Measurements from ENCODE around the gene ZNF445.
"Not testable (repeated sequence)": the region's sequence is repeated elsewhere in the genome, so short reads cannot be mapped to it uniquely, and the experiment has no call there.

Gene ZNF445

DNA sequence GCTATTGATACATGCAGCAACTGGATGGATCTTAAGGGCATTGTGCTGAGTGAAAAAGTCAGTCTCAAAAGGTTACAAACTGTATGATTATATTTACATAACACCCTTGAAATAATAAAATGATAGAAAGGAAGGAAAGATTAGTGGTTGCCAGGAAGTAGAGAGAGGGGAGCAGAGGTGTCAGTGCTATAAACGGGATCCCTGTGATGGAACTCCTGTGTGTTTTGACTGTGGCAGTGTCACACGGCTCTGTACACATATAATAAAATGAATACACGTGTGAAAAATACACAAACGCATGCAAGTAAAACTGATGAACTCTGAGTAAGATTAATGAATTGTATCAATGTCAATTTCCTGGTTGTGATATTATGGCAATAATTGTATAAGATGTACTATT is 78.6 kb downstream of the ZNF445 start:
- no peak overlapping the region for H3K4me3 ChIP-seq (ENCODE audit: low read depth, low read length)
- TF ChIP-seq, protein P1, sequence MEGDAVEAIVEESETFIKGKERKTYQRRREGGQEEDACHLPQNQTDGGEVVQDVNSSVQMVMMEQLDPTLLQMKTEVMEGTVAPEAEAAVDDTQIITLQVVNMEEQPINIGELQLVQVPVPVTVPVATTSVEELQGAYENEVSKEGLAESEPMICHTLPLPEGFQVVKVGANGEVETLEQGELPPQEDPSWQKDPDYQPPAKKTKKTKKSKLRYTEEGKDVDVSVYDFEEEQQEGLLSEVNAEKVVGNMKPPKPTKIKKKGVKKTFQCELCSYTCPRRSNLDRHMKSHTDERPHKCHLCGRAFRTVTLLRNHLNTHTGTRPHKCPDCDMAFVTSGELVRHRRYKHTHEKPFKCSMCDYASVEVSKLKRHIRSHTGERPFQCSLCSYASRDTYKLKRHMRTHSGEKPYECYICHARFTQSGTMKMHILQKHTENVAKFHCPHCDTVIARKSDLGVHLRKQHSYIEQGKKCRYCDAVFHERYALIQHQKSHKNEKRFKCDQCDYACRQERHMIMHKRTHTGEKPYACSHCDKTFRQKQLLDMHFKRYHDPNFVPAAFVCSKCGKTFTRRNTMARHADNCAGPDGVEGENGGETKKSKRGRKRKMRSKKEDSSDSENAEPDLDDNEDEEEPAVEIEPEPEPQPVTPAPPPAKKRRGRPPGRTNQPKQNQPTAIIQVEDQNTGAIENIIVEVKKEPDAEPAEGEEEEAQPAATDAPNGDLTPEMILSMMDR (IDR thresholded peaks at IDR 0.05; ENCODE audit: borderline replicate concordance, insufficient read depth, low read depth, low read length) = no peak

- not testable (repeated sequence) for H3K4me3 ChIP-seq (ENCODE audit: low read depth, low read length)
These were observed 79.2 kb downstream of the ZNF445 start for GRCh38 chr3:44398271-44398670.

DNA sequence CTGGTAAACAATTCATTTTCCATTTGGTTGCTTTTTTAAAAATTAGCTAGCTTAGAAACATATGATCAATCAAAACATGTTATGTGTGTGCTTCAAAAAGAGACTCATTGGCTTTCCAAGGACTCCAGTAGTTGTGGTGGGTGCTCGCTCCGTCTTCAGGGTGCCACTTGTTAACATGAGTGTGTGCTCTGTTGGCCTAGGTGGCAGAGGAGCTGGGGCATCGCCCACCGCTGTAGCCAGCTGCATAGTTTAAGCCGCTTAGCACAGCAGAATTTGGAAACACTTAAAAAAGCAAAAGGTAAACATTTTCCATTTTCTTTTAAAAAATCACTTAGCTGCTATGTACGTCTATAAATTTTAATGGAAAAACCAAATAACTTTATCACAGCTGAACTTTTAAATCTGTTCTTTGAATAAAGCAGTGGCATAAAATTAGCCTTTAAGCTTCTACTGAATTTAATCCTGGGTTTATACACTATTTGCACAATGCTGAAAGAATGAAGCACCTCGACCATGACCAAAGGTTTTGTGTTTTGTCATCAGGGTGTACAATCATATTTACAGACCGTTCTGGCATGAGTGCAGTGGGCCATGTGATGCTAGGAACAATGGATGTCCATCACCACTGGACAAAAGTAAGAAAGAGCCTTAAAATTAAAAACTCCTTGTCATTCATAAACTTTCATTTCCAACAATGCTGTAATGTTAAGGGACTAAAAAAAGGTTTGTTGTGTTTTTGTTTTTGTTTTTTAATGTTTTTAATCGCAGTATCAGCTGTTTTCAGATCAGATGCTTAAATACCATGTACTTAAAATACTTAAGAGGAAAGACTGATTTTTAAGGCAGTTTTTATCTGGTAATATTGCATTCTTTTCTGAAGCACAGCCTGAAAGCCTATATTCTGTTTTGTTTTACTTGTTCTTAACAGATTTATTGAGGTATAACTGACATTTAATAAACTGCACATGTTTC is 81.0 kb downstream of the ZNF445 start:
- TF ChIP-seq, protein P1 (IDR thresholded peaks at IDR 0.05; ENCODE audit: borderline replicate concordance, insufficient read depth, low read depth, low read length) = no peak
- H3K4me3 ChIP-seq (ENCODE audit: low read depth, low read length) = no peak overlapping the region

GRCh38 chr3:44395714-44396113 is 81.8 kb downstream of the ZNF445 start:
- no peak overlapping the region for H3K4me3 ChIP-seq (ENCODE audit: low read depth, low read length)
- TF ChIP-seq, protein P1 (IDR thresholded peaks at IDR 0.05; ENCODE audit: borderline replicate concordance, insufficient read depth, low read depth, low read length) = no peak

DNA sequence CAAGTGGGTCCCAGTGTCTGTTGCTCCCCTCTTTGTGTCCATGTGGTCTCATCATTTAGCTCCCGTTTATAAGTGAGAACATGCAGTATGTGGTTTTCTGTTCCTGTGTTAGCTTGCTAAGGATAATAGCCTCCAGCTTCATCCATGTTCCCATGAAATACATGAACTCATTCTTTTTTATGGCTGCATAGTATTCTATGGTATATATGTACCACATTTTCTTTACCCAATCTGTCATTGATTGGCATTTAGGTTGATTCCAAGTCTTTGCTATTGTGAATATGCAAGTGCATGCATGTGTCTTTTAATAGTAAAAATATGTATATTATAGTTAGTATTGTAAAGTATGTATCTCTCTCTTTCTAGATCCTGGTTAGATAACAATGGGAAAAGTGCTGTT is 85.0 kb downstream of the ZNF445 start:
- TF ChIP-seq, protein P1 (IDR thresholded peaks at IDR 0.05; ENCODE audit: borderline replicate concordance, insufficient read depth, low read depth, low read length) = no peak
- no peak overlapping the region for H3K4me3 ChIP-seq (ENCODE audit: low read depth, low read length)

DNA sequence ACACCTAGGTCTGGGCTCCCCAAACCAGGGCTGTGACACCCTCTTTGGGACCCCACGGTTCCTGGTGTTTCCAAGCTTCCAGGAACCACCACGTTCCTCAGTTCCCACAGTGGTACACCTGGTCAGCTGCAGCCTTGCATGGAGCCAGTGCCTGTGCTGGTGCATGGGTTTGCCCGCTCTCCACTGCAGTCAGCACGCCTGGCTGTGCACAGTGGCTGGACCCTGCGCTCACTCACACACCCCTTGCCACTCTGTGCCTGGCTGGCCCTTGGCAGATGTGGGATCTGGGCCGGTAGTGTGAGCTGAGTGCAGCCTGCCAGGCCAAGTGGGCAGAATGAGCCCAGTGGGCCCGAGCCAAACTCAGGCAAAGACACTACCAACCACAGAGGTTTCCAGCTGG is 90.1 kb downstream of the ZNF445 start:
- TF ChIP-seq, protein P1 (IDR thresholded peaks at IDR 0.05; ENCODE audit: borderline replicate concordance, insufficient read depth, low read depth, low read length) = no peak

More for the DNA sequence above, 90.1 kb downstream of the ZNF445 start:
- no peak overlapping the region for H3K4me3 ChIP-seq (ENCODE audit: low read depth, low read length)
